LNCAP (cell line): Measurements from ENCODE around the gene PALLD.

Experiments used
- CTCF ChIP-seq: fragments of 450-650 bp; IDR thresholded peaks from 2 replicates; pipeline ENCODE4 v1.5.1; 2017; ENCODE audit warnings: mild to moderate bottlenecking

PALLD gene

GRCh38 chr4:168776382-168776781 lies 279.5 kb downstream of the PALLD start:
- no peak for TF ChIP-seq CTCF

GRCh38 chr4:168777277-168777965 lies 280.6 kb downstream of the PALLD start:
- no peak for TF ChIP-seq CTCF

GRCh38 chr4:168781341-168781740 lies 284.5 kb downstream of the PALLD start:
- no peak for TF ChIP-seq CTCF

GRCh38 chr4:168781926-168782325 lies 285.1 kb downstream of the PALLD start:
- no peak for TF ChIP-seq CTCF

GRCh38 chr4:168782439-168782838 lies 285.6 kb downstream of the PALLD start:
- no peak for TF ChIP-seq CTCF

- no peak for TF ChIP-seq CTCF
Observed at GRCh38 chr4:168784786-168785461, 288.1 kb downstream of the PALLD start.

GRCh38 chr4:168787334-168787733 lies 290.5 kb downstream of the PALLD start:
- no peak for TF ChIP-seq CTCF
